Activated T-cell treated with anti-CD3 and anti-CD28 coated beads, Interleukin-2, amount 50 U/mL, for 72 hours (primary cell): ENCODE results near the gene STRADB. TPM values are rescaled to one million over a fixed set of nuclear protein-coding genes. Genes with fewer than 3 reads are reported as not detected.
A peak's percentile ranks its signal among the peaks of the same experiment; 100 is the strongest.
"Not testable (repeated sequence)": the region's sequence is repeated elsewhere in the genome, so short reads cannot be mapped to it uniquely, and the experiment has no call there.

Source experiments
- ATAC-seq, 2 donors: fragments of 150-1000 bp; cut with Tn5 transposase; replicated peaks in 1 of 2; 2 replicates each; pipeline ENCODE4 v1.10.0; 2021; ENCODE audit warnings: moderate library complexity in 2 of 2, mild to moderate bottlenecking in 1 of 2
- DNase-seq, 2 donors: peaks; one replicate each; pipeline ENCODE4 v3.0.0; 2021 to 2022; ENCODE audit warnings: mixed read lengths in 1 of 2
- H3K27ac Mint-ChIP-seq: one replicate; pipeline ENCODE4 v1.8.0; 2022; ENCODE audit warnings: mild to moderate bottlenecking, moderate library complexity, mixed read lengths
- H3K27me3 Mint-ChIP-seq: one replicate; pipeline ENCODE4 v1.8.0; 2022; ENCODE audit warnings: low read depth, mixed read lengths
- H3K36me3 Mint-ChIP-seq, 2 donors: one replicate each; pipeline ENCODE4 v1.8.0; 2022; ENCODE audit warnings: mixed read lengths in 2 of 2, mild to moderate bottlenecking in 1 of 2; ENCODE audit not compliant: insufficient read depth in 2 of 2
- H3K4me1 Mint-ChIP-seq: one replicate; pipeline ENCODE4 v1.8.0; 2022; ENCODE audit warnings: low read depth, mixed read lengths
- H3K4me3 Mint-ChIP-seq, 2 donors: one replicate each; pipeline ENCODE4 v1.8.0; 2022; ENCODE audit warnings: mild to moderate bottlenecking in 2 of 2, mixed read lengths in 2 of 2, moderate library complexity in 2 of 2
- H3K9me3 Mint-ChIP-seq, 2 donors: one replicate each; pipeline ENCODE4 v1.8.0; 2022; ENCODE audit warnings: mixed read lengths in 2 of 2
- total RNA-seq, 2 donors: library from RNA; stranded (reverse); gene quantifications; one replicate each; pipeline ENCODE4 v1.2.3, GENCODE V29; 2022

STRADB gene
- total RNA-seq, 2 donors from 2014 or later = 26.7 to 30.4 TPM

DNA sequence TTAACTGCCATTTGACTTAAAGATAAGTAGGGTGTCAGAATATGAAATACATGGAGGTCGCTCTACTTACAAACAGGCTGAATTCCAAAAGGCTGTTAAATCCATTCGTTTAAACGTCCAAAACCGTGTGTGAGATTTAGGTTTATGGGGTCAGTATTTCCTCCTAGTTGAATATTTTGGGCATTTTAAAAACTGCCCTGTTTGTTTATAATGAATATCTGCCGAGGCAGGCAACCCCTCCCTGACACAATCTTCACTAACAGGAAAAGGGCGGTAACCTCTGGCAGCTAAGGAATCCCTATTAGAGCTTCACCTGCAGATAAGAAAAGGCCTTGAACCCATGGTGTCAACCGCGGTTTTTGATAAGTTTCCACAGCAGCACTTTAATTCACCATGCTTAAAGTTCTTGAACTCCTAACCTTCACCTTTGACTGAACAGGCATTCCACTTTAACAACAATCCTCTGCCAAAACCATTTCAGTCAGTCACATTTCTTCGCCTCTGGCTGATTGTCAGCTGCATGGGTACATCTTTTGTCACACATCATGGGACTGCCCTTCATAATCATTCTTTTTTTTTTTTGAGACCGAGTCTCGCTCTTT is 18.0 kb upstream of the STRADB start:
- Mint-ChIP-seq H3K27me3 (no peaks in the 10 kb centered on the region), H3K4me3 (peak overlapping the region in 1 of 2 donors; percentile 39), H3K36me3 (peaks cover 12 to 23% of the 10 kb centered on the region in 2 donors), H3K9me3 (peaks cover 4 to 7% of the 10 kb centered on the region in 2 donors), H3K27ac (peak overlapping the region; percentile 70), H3K4me1 (peaks cover 45% of the 10 kb centered on the region)
- ATAC-seq (no peak), DNase-seq (no peak)

DNA sequence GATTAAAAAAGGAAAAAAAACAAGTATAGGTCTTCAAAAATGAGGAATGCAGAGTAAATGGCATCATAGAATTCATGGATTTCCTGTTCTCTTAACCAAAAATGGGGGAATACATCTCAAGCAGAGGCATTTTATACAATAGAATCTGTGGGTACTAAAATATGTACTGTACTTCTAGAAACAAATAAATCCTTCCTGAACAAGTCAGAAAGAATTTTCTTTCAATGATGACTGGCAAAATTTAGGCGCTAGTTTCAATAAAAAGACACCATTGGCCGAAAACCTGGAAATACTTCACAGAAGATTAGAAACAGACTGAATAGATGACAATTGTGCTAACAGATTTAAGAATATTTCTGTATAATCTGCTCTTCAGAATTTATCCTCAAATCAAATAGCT is 15.4 kb upstream of the STRADB start:
- ATAC-seq (no peak), DNase-seq (no peak)
- Mint-ChIP-seq H3K4me1 (peaks cover 30% of the 10 kb centered on the region), H3K27me3 (no peaks in the 10 kb centered on the region), H3K36me3 (peaks cover 3 to 4% of the 10 kb centered on the region in 2 donors), H3K4me3 (no peak overlapping the region), H3K9me3 (peaks cover 0 to 2% of the 10 kb centered on the region in 2 donors), H3K27ac (no peak overlapping the region)

DNA sequence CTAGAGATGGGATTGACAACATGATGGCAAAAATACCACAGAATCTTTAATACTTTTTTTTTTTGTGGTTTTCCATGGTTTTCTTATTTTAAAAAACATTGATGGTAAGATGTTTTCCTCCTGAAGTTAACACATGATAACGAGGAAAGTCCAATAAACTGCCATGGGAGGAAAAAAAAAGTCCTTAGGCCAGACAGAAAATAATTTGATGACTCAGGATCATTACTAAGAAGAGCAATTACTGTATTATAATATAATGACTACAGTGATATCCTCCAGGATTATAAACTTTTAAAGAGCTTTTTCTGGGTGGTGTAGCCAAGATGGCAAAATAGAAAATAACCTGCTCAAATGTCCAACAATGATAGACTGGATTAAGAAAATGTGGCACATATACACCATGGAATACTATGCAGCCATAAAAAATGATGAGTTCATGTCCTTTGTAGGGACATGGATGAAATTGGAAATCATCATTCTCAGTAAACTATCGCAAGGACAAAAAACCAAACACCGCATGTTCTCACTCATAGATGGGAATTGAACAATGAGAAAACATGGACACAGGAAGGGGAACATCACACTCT is 12.1 kb upstream of the STRADB start:
- not testable (repeated sequence) for H3K36me3 Mint-ChIP-seq, H3K4me1 Mint-ChIP-seq, H3K27ac Mint-ChIP-seq

DNA sequence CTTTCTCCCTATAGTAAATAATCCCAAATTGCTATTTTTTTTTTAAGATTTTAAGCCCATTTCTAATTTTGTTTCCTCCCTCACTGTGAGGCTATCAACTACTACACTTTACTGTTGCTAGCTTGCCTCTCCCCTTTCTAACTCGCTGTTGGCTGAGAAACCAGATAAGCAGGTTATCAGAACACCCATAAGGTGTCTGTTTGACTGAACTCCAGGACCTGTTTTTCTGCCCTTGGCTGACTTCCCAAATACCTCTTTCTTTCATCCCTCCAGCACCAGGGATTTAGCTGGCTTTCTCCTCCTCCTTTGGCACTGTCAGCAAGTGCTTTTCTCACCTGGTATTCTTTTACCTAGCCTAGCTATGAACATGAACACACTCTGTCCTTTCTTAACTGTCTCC is 11.4 kb upstream of the STRADB start:
- H3K36me3 Mint-ChIP-seq = peaks cover 1 to 3% of the 10 kb centered on the region in 2 donors
- ATAC-seq (no peak), DNase-seq (no peak)
- H3K9me3 Mint-ChIP-seq = no peaks in the 10 kb centered on the region
- H3K4me3 Mint-ChIP-seq = no peak overlapping the region
- no peaks in the 10 kb centered on the region for H3K27me3 Mint-ChIP-seq
- H3K4me1 Mint-ChIP-seq = peaks cover 4% of the 10 kb centered on the region
- peak overlapping the region; percentile 31 for H3K27ac Mint-ChIP-seq

More for the DNA sequence above, 12.1 kb upstream of the STRADB start:
- H3K9me3 Mint-ChIP-seq, H3K4me3 Mint-ChIP-seq, ATAC-seq, H3K27me3 Mint-ChIP-seq, DNase-seq: not testable (repeated sequence)

DNA sequence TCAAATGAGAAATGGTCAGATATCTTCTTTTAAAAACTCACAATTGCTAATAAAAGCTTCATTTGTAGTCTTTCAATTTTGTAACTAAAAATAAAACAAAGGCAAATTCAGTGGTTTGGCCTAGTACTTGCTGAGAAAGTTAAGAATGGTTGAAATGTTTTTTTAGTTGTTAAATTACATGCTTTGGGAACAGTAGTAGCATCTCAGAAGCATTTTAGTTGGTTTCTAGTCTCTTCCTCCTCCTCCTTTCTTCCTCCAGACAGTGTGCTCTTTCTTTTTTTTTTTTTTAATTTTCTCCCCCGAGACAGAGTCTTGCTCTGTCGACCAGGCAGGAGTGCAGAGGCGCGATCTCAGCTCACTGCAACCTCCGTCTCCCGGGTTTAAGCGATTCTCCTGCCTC is 10.1 kb upstream of the STRADB start:
- Mint-ChIP-seq H3K4me3 (no peak overlapping the region), H3K4me1 (peaks cover 17% of the 10 kb centered on the region), H3K9me3 (no peaks in the 10 kb centered on the region), H3K27ac (no peak overlapping the region), H3K27me3 (no peaks in the 10 kb centered on the region), H3K36me3 (peaks cover 1 to 3% of the 10 kb centered on the region in 2 donors)
- no peak for ATAC-seq
- DNase-seq = no peak

DNA sequence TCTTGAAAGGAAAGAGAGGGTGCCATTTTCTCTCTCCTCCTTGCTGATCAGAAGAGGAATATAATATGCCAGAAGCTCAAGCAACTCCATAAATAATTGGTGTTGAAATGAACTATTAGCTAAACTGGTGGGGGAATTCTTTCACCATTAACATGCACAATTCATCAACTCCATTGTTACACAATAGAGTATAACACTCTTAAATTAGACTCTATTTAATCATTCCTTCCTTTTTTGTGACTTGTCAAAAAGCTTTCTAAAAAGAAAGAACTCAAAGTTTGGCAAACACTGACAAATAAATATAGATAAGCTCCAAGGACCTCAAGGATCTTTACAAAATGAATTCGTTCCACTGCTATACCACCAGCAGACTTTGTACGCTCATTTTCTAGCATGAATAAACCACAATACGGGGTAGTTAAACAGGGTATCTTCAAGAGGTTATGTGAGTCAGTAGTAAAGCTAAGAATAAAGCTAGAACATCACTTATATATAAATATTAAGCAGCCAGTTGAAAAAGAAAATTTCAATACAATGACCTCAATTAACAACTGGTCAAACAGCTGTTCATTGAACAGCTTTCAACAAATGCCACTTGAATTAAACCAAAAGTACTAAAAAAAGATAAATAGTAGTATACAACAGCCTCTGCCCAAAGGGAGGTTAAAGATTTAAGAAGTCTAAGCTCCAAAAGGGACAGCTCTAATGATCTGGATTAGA is 6.6 kb upstream of the STRADB start:
- DNase-seq = no peak
- Mint-ChIP-seq H3K4me1 (peaks cover 45% of the 10 kb centered on the region), H3K27me3 (no peaks in the 10 kb centered on the region), H3K9me3 (no peaks in the 10 kb centered on the region), H3K4me3 (no peak overlapping the region), H3K27ac (no peak overlapping the region), H3K36me3 (peaks cover 3 to 6% of the 10 kb centered on the region in 2 donors)
- no peak for ATAC-seq

DNA sequence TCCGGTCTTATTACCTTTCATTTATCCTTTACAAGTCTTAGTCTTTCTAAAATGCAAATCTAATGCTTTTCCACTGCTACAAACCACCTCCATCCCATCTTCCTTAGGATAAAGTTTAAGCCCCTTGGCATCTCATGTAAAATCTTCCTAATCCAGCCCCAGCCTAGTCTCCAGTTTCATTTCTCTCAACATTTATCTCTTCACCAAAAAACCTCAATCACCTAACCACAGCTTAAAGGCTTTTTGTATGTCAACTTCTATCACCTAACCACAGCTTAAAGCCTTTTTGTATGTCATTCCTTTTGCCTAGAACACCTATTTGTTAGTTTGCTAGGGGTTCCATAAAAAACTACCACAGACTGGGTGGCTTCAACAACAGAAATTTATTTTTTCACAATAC is 4.5 kb upstream of the STRADB start:
- Mint-ChIP-seq H3K27ac (peak overlapping the region; percentile 8), H3K4me1 (peaks cover 50% of the 10 kb centered on the region), H3K9me3 (no peaks in the 10 kb centered on the region), H3K27me3 (no peaks in the 10 kb centered on the region), H3K4me3 (peak overlapping the region; percentile 57 to 95), H3K36me3 (peaks cover 3 to 5% of the 10 kb centered on the region in 2 donors)
- DNase-seq (no peak), ATAC-seq (no peak)

DNA sequence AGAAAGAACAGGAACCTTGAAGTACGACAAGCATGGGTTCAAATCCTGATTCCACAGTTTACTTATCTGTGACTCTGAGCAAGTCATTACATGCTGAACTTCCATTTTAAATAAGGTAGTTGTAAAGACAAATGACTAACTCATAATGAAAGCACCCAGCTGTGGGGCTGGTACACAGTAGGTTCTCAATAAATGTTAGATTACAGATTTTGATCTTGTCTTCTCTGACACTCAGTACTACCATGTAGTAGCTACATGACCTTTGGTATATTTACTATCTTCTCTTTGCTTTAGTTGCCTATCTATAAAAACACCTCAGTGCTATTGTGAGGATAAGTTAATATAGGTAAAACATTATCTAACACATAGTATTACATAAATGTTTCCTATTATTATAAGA is 3.5 kb upstream of the STRADB start:
- DNase-seq = peak in 1 of 2 donors; percentile 16
- Mint-ChIP-seq H3K4me3 (peak overlapping the region; percentile 95 to 98), H3K27ac (peak overlapping the region; percentile 96), H3K4me1 (peaks cover 58% of the 10 kb centered on the region), H3K27me3 (no peaks in the 10 kb centered on the region), H3K36me3 (peaks cover 3 to 5% of the 10 kb centered on the region in 2 donors), H3K9me3 (no peaks in the 10 kb centered on the region)
- ATAC-seq = peak; percentile 8 to 10

DNA sequence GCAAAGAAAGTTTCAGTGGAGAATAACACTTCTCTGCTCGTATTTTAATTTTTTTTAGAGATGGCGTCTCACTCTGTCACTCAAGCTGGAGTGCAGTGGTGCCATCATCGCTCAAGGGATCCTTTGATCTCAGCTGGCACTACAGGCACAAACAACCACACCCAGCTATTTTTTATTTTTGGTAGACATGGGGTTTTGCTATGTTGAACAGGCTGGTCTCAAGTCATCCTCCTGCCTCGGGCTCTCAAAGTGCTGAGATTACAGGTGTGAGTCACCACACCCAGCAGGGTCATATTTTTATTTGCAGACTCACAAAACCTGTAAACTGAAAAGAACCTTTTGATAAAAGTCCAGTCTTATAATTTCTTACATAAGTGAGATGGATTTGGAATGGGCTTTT is 2.8 kb upstream of the STRADB start:
- Mint-ChIP-seq H3K4me1 (peaks cover 64% of the 10 kb centered on the region), H3K4me3 (peak overlapping the region; percentile 95 to 98), H3K9me3 (no peaks in the 10 kb centered on the region), H3K27me3 (no peaks in the 10 kb centered on the region), H3K36me3 (peaks cover 3 to 5% of the 10 kb centered on the region in 2 donors), H3K27ac (peak overlapping the region; percentile 96)
- ATAC-seq (no peak), DNase-seq (peak; percentile 23 to 29)

DNA sequence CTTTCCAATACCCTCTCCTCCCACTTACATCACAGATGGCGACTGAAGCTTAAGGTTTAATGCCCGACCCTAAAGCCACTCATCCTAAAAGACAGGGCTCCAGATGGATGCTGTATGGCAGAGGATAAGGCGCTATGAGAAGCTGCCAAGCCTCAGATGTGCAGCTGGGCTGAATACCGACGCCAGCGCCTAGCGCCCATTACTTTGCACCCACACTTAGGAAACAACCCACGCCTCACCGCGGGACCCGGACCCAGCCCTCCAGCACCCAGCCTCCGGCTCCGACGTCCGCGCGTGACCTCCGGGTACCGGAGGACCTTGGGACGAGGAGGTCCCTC is 617 bp upstream of the STRADB start:
- DNase-seq (no peak), ATAC-seq (no peak)
- H3K4me1 Mint-ChIP-seq = peaks cover 53% of the 10 kb centered on the region
- peaks cover 3 to 5% of the 10 kb centered on the region in 2 donors for H3K36me3 Mint-ChIP-seq
- H3K27ac Mint-ChIP-seq = peak overlapping the region; percentile 89
- peak overlapping the region; percentile 98 for H3K4me3 Mint-ChIP-seq
- H3K9me3 Mint-ChIP-seq = no peaks in the 10 kb centered on the region
- H3K27me3 Mint-ChIP-seq = no peaks in the 10 kb centered on the region

DNA sequence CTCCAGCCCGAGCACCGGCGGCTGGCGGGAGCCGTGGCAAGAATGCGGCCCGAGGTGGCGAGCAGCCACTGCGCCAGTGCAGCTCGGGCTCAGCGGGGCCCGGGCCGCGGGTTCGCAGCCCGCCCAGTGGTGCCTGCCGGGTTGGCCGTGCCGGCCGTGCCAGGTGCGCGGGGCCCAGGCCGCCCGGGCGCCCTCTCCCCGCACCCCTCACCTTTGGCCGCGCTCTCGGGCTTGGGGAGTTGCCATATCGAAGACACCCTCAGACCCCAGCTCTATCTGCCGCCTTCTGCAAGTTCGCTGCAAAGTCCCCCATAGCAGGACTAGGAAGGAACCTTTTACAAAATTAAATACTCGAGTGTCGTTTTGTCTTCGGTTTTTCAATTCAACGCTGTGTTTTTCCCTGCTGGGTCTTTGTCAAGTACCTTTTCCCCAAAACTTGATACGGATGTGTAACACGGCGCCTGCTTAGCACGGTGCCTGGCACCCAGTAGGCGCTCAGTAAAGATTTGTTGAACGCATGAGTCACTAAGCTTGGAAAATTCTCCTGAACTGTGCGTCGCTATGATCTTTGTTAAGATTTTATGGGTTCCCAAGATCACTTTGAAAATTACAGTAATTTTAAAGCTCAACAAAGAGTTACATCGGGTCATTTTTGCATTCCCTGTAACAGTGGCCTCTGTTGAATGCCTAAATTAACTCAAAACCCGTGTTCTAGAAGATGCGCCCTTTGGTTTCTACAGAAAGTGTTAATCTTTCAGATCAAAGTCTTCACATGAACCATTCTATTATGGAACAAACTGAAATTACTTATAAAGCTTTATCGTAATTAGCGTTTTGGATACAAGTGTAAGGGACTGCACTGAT is 750 bp downstream of the STRADB start:
- peak; percentile 31 to 33 for ATAC-seq
- H3K9me3 Mint-ChIP-seq = no peaks in the 10 kb centered on the region
- peak overlapping the region; percentile 98 for H3K4me3 Mint-ChIP-seq
- H3K27ac Mint-ChIP-seq = peak overlapping the region; percentile 72
- peaks cover 42% of the 10 kb centered on the region for H3K4me1 Mint-ChIP-seq
- DNase-seq = no peak
- peaks cover 3 to 5% of the 10 kb centered on the region in 2 donors for H3K36me3 Mint-ChIP-seq
- no peaks in the 10 kb centered on the region for H3K27me3 Mint-ChIP-seq

DNA sequence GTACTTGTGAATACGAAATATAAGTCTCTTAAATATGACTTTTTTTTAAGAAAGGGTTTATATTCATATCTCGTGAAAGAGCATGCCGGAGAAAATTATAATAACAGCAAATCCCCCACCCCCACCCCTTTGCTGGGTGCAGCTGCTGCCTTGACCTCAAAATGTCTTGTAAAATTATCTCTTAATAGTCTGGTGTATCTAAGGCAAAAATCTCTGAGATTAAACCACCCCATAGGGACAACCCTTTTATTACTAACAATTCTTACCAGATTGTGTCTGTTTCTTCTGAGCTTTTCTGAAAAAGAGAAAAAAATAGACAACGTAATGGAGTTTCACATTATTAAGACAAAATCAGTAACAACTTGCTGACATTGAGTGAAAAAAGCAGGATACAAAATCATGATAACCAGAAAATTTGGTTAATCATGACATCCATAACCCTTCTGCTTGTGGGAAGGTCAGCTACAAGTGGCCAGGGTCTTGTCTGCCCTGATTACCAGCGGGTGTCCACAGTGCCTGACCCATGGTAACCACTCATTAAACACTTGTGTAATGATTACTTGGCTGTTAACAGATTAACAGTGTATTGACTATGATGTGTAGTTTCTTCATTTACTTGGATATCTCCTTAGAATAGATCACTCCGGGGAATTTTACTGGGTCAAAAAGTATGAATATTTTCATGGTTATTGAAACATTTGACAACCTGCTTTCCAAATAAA is 1.5 kb downstream of the STRADB start:
- H3K36me3 Mint-ChIP-seq = peaks cover 2% of the 10 kb centered on the region in 2 donors
- H3K4me3 Mint-ChIP-seq = peak overlapping the region; percentile 86 to 98
- no peak overlapping the region for H3K27ac Mint-ChIP-seq
- H3K27me3 Mint-ChIP-seq = no peaks in the 10 kb centered on the region
- DNase-seq (no peak), ATAC-seq (no peak)
- H3K4me1 Mint-ChIP-seq = peaks cover 34% of the 10 kb centered on the region
- no peaks in the 10 kb centered on the region for H3K9me3 Mint-ChIP-seq
